ENCODE measurements around the gene KDELR1.

The KDELR1 gene

DNA sequence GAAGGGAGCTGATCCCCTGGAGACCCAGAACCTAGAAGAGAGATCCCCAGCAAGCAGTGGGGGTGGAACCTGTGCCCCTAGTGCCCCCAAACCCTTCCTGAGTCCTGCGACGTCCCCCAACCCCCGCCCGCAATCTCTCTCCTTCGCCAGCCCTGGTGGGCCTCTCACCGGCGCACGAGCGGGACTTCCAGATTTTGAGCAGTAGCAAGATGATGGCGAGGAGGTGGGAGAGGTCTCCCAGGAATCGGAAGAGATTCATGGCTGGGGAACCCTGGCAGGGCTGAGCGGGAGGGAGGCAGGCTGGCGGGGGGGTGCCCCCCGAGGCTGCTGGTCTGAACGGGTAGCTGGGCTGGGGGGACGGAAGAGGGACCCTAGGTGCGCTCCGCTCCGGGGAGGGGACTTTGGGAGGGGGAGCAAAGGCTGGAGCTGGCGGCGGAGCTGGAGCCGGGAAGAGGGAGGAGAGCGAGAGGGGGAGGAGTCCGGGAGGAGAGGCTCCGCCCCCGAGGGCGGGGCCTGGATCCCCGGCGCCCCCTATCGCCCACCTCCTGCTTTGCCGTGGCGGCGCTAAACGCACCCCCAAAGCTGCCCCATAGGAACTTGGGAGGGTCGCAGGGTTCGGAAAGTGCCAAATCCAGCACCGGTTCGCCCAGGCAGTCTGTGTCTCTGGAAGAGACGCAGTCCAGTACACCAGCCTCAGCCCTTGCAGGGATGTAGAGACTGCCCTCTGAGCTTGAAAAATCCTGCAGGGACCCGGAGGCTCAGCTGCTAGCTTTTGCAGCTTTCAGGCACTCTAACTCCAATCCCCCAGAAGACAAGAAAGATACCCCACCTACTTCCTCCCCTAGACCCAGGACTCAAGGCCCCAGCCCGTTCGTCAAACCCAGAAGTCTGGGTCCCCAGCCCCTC is at the start of gene KDELR1:
Gene KDELR1 (minus strand): TSS at position 452 of the 906 bp plus-strand sequence. CDS start 193 bp downstream, at position 259.
- Mint-ChIP-seq H3K4me3 (peak within 1 kb of the TSS; percentile 94), H3K4me1 (ENCODE audit: low read depth) (peaks cover 35% of the 10 kb centered on the region), H3K36me3 (ENCODE audit: low read depth) (peaks cover 39% of the 10 kb centered on the region), H3K27ac (peak within 1 kb of the TSS; percentile 96), H3K27me3 (peaks cover 30% of the 10 kb centered on the region), H3K9me3 (no peaks in the 10 kb centered on the region)
- DNase-seq = peak; percentile 88

- no peak overlapping the region for H3K4me3 Mint-ChIP-seq
- no peak for DNase-seq
- no peaks in the 10 kb centered on the region for H3K36me3 Mint-ChIP-seq (ENCODE audit: low read depth)
- H3K27ac Mint-ChIP-seq = no peak overlapping the region
- peaks cover 30% of the 10 kb centered on the region for H3K27me3 Mint-ChIP-seq
- H3K4me1 Mint-ChIP-seq (ENCODE audit: low read depth) = no peaks in the 10 kb centered on the region
- H3K9me3 Mint-ChIP-seq = no peaks in the 10 kb centered on the region
These were observed 45.2 kb upstream of the KDELR1 start for GRCh38 chr19:48436586-48436985.

DNA sequence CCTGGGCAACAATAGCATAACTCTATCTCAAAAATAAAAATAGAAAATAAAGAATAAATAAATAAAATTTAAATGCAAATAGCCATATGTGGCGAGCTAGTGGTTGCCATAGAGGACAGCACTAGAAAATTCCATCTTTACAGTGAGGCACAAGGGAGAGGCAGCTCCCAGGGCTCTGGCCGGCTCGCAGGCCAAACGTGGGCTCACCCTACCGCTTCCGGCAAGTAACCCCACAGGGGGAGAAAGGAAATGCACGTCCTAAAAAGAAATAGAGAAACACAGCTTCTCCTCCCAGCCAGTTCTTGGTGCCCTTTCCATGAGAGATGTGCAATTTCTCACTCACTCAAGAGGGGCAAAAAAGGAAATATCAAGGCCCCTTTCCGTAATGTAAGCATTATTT is 42.0 kb upstream of the KDELR1 start:
- H3K9me3 Mint-ChIP-seq = no peaks in the 10 kb centered on the region
- no peak overlapping the region for H3K4me3 Mint-ChIP-seq
- H3K4me1 Mint-ChIP-seq (ENCODE audit: low read depth) = no peaks in the 10 kb centered on the region
- H3K36me3 Mint-ChIP-seq (ENCODE audit: low read depth) = no peaks in the 10 kb centered on the region
- peaks cover 23% of the 10 kb centered on the region for H3K27me3 Mint-ChIP-seq
- DNase-seq = no peak
- no peak overlapping the region for H3K27ac Mint-ChIP-seq

GRCh38 chr19:48428670-48429069 is 37.3 kb upstream of the KDELR1 start:
- peaks cover 5% of the 10 kb centered on the region for H3K4me1 Mint-ChIP-seq (ENCODE audit: low read depth)
- H3K27ac Mint-ChIP-seq = no peak overlapping the region
- H3K27me3 Mint-ChIP-seq = no peaks in the 10 kb centered on the region
- no peak overlapping the region for H3K4me3 Mint-ChIP-seq
- no peaks in the 10 kb centered on the region for H3K9me3 Mint-ChIP-seq
- no peaks in the 10 kb centered on the region for H3K36me3 Mint-ChIP-seq (ENCODE audit: low read depth)
- DNase-seq = no peak

- Mint-ChIP-seq H3K27me3 (no peaks in the 10 kb centered on the region), H3K27ac (no peak overlapping the region), H3K4me1 (ENCODE audit: low read depth) (peaks cover 5% of the 10 kb centered on the region), H3K36me3 (ENCODE audit: low read depth) (no peaks in the 10 kb centered on the region), H3K9me3 (no peaks in the 10 kb centered on the region), H3K4me3 (no peak overlapping the region)
- no peak for DNase-seq
These were observed 33.4 kb upstream of the KDELR1 start for GRCh38 chr19:48424694-48425219.

- no peak overlapping the region for H3K4me3 Mint-ChIP-seq
- DNase-seq = no peak
- no peaks in the 10 kb centered on the region for H3K9me3 Mint-ChIP-seq
- H3K36me3 Mint-ChIP-seq (ENCODE audit: low read depth) = no peaks in the 10 kb centered on the region
- no peak overlapping the region for H3K27ac Mint-ChIP-seq
- H3K27me3 Mint-ChIP-seq = peaks cover 8% of the 10 kb centered on the region
- peaks cover 19% of the 10 kb centered on the region for H3K4me1 Mint-ChIP-seq (ENCODE audit: low read depth)
These were observed 30.2 kb upstream of the KDELR1 start for GRCh38 chr19:48421548-48421947.

DNA sequence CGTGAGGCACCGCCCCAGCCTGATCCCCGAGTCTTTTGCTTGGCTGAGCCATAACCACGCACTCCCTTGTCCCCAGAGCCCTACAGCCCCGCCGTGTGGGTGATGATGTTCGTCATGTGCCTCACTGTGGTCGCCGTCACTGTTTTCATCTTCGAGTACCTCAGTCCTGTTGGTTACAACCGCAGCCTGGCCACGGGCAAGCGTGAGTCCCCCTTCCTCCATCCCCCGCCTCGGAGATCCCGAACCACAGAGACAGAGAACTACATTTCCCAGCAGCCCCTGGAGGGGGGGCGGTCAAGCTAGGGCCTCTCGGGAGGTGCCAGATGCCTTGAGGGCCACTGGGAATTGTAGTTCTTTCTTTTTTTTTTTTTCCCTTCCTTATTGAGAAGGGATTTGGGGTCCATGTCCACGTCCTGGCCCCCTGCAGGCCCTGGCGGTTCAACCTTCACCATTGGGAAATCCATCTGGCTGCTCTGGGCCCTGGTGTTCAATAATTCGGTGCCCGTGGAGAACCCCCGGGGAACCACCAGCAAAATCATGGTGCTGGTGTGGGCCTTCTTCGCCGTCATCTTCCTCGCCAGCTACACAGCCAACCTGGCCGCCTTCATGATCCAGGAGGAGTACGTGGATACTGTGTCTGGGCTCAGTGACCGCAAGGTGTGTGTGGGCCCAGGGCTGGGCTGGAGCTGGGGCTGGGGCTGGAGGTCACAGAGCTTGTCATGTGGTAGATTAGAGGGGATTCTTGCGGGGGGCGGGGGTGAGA is 28.0 kb upstream of the KDELR1 start:
- peaks cover 19% of the 10 kb centered on the region for H3K27me3 Mint-ChIP-seq
- peak; percentile 82 for DNase-seq

GRCh38 chr19:48418317-48419064 is 27.1 kb upstream of the KDELR1 start:
- H3K4me1 Mint-ChIP-seq (ENCODE audit: low read depth) = peaks cover 28% of the 10 kb centered on the region
- no peaks in the 10 kb centered on the region for H3K9me3 Mint-ChIP-seq
- peak overlapping the region; percentile 84 for H3K27ac Mint-ChIP-seq
- H3K27me3 Mint-ChIP-seq = peaks cover 19% of the 10 kb centered on the region
- peak overlapping the region; percentile 55 for H3K4me3 Mint-ChIP-seq
- H3K36me3 Mint-ChIP-seq (ENCODE audit: low read depth) = no peaks in the 10 kb centered on the region
- no peak for DNase-seq

More for the DNA sequence above, 28.0 kb upstream of the KDELR1 start:
- Mint-ChIP-seq H3K9me3 (no peaks in the 10 kb centered on the region), H3K4me1 (ENCODE audit: low read depth) (peaks cover 28% of the 10 kb centered on the region), H3K36me3 (ENCODE audit: low read depth) (no peaks in the 10 kb centered on the region), H3K27ac (peak overlapping the region; percentile 84), H3K4me3 (peak overlapping the region; percentile 55)

GRCh38 chr19:48417421-48417820 is 26.1 kb upstream of the KDELR1 start:
- no peak for DNase-seq
- no peak overlapping the region for H3K4me3 Mint-ChIP-seq
- no peaks in the 10 kb centered on the region for H3K36me3 Mint-ChIP-seq (ENCODE audit: low read depth)
- H3K9me3 Mint-ChIP-seq = no peaks in the 10 kb centered on the region
- H3K27me3 Mint-ChIP-seq = peaks cover 19% of the 10 kb centered on the region
- peaks cover 28% of the 10 kb centered on the region for H3K4me1 Mint-ChIP-seq (ENCODE audit: low read depth)
- H3K27ac Mint-ChIP-seq = no peak overlapping the region

DNA sequence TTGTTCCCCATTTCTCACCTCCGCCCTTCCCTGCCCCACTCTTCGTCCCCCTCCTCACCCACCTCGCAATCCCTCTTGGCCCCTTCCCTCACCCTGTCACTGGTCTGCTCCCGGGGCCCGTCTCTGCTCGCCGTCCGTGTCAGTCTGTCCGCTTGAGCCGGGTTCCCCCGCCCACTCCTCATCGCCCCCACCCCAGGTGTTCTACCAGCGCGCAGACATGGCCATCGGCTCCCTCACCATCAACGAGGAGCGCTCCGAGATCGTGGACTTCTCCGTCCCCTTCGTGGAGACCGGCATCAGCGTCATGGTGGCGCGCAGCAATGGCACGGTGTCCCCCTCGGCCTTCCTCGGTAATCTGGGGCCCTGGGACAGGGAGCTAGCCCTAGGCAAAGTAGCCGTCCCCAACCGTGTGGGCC is 24.5 kb upstream of the KDELR1 start:
- H3K4me3 Mint-ChIP-seq = peak overlapping the region; percentile 6
- peaks cover 28% of the 10 kb centered on the region for H3K4me1 Mint-ChIP-seq (ENCODE audit: low read depth)
- no peak overlapping the region for H3K27ac Mint-ChIP-seq
- DNase-seq = no peak
- peaks cover 19% of the 10 kb centered on the region for H3K27me3 Mint-ChIP-seq
- no peaks in the 10 kb centered on the region for H3K9me3 Mint-ChIP-seq
- no peaks in the 10 kb centered on the region for H3K36me3 Mint-ChIP-seq (ENCODE audit: low read depth)

DNA sequence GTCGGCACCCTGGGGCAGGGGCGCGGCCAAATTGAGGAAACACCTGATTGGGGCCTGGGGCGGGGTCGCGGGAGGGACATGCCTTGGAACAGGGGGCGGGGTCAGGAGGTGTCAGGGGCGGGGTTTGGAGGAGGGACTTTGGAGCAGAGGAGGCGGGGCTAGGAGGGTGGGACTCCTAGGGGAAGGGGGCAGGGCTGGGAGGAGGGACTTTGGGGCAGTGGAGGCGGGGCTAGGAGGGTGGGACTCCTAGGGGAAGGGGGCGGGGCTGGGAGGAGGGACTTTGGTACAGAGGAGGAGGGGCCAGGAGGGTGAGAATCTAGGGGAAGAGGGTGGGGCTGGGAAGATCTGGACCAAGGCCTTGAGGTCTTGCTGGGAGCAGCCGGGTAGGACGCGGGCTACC is 24.0 kb upstream of the KDELR1 start:
- peak overlapping the region; percentile 70 for H3K4me3 Mint-ChIP-seq
- peaks cover 28% of the 10 kb centered on the region for H3K4me1 Mint-ChIP-seq (ENCODE audit: low read depth)
- DNase-seq = peak; percentile 75
- H3K27me3 Mint-ChIP-seq = peaks cover 19% of the 10 kb centered on the region
- H3K27ac Mint-ChIP-seq = no peak overlapping the region
- no peaks in the 10 kb centered on the region for H3K9me3 Mint-ChIP-seq
- no peaks in the 10 kb centered on the region for H3K36me3 Mint-ChIP-seq (ENCODE audit: low read depth)

DNA sequence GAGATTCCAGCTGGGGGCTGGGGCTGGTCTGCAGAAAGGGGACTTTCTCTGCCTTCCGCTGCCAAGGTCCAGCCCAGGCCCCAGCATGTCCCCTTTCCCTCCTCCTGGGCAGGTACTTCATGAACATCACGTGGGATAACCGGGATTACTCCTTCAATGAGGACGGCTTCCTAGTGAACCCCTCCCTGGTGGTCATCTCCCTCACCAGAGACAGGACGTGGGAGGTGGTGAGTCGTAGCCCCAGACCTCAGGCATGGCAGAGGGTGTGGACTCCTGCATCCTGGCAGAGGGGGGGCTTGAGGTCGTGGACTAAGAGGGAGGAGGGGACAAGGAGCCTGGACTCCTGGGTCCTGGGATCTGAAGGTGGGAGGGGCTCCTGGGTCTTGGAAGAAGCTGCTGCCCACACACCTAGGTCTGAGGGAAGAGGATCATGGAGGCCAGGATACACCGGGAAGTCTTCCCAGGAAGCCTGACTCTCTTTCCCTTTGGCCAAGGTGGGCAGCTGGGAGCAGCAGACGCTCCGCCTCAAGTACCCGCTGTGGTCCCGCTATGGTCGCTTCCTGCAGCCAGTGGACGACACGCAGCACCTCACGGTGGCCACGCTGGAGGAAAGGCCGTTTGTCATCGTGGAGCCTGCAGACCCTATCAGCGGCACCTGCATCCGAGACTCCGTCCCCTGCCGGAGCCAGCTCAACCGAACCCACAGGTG is 22.7 kb upstream of the KDELR1 start:
- H3K27ac Mint-ChIP-seq = no peak overlapping the region
- DNase-seq = no peak
- no peaks in the 10 kb centered on the region for H3K9me3 Mint-ChIP-seq
- peaks cover 19% of the 10 kb centered on the region for H3K27me3 Mint-ChIP-seq
- no peak overlapping the region for H3K4me3 Mint-ChIP-seq
- peaks cover 24% of the 10 kb centered on the region for H3K4me1 Mint-ChIP-seq (ENCODE audit: low read depth)
- no peaks in the 10 kb centered on the region for H3K36me3 Mint-ChIP-seq (ENCODE audit: low read depth)

- peaks cover 2% of the 10 kb centered on the region for H3K4me1 Mint-ChIP-seq (ENCODE audit: low read depth)
- no peaks in the 10 kb centered on the region for H3K9me3 Mint-ChIP-seq
- no peaks in the 10 kb centered on the region for H3K36me3 Mint-ChIP-seq (ENCODE audit: low read depth)
- DNase-seq = no peak
- H3K4me3 Mint-ChIP-seq = no peak overlapping the region
- no peak overlapping the region for H3K27ac Mint-ChIP-seq
- H3K27me3 Mint-ChIP-seq = peaks cover 8% of the 10 kb centered on the region
These were observed 14.5 kb upstream of the KDELR1 start for GRCh38 chr19:48405850-48406249.

Measured in activated T-cell treated with anti-CD3 and anti-CD28 coated beads, Interleukin-2, amount 50 U/mL, for 24 hours (primary cell).